GM23338 (cell line): ENCODE data around the gene GATA5. TPM values are rescaled to one million over a fixed set of nuclear protein-coding genes. Genes with fewer than 3 reads are reported as not detected.

Experiments used
- ATAC-seq: fragments of 200-7000 bp; cut with Tn5 transposase; 3 replicates; pipeline ENCODE4 v1.9.1; 2020
- DNase-seq: peaks from one replicate; pipeline ENCODE4 v3.0.0-alpha.2; 2015; ENCODE audit warnings: low spot score
- H2AFZ ChIP-seq: fragments of 200-600 bp; sonication (generic); 2 replicates; pipeline ENCODE4 v1.8.0; 2016; ENCODE audit warnings: antibody characterized with exemption, mild to moderate bottlenecking, moderate library complexity
- H3F3A ChIP-seq: fragments of 200-600 bp; sonication (generic); replicated peaks from 2 replicates; pipeline ENCODE4 v1.8.0; 2017; ENCODE audit warnings: antibody characterized with exemption, mixed run types, low read depth
- H3K27ac ChIP-seq: fragments of 200-600 bp; sonication (generic); 2 replicates; pipeline ENCODE4 v1.6.1; 2016; ENCODE audit warnings: low read depth
- H3K27me3 ChIP-seq: fragments of 200-600 bp; sonication (generic); 2 replicates; pipeline ENCODE4 v1.8.0; 2016; ENCODE audit warnings: mild to moderate bottlenecking, mixed run types, moderate library complexity; ENCODE audit not compliant: insufficient read depth
- H3K36me3 ChIP-seq: fragments of 200-600 bp; sonication (generic); 2 replicates; pipeline ENCODE4 v1.8.0; 2016; ENCODE audit warnings: mild to moderate bottlenecking; ENCODE audit not compliant: insufficient read depth
- H3K4me1 ChIP-seq: fragments of 200-600 bp; sonication (generic); 2 replicates; pipeline ENCODE4 v1.8.0; 2016; ENCODE audit warnings: mild to moderate bottlenecking, moderate library complexity; ENCODE audit not compliant: insufficient read depth
- H3K4me2 ChIP-seq: fragments of 200-600 bp; sonication (generic); 2 replicates; pipeline ENCODE4 v1.7.1; 2017; ENCODE audit warnings: mixed run types
- H3K4me3 ChIP-seq: fragments of 200-600 bp; sonication (generic); 2 replicates; pipeline ENCODE4 v1.6.1; 2016; ENCODE audit warnings: mixed run types
- H3K79me2 ChIP-seq: fragments of 200-600 bp; sonication (generic); replicated peaks from 2 replicates; pipeline ENCODE4 v1.8.0; 2017; ENCODE audit warnings: mild to moderate bottlenecking; ENCODE audit not compliant: insufficient read depth
- H3K9me2 ChIP-seq: fragments of 200-600 bp; sonication (generic); 2 replicates; pipeline ENCODE4 v1.8.0; 2017; ENCODE audit not compliant: insufficient read depth
- H4K20me1 ChIP-seq: fragments of 200-600 bp; sonication (generic); replicated peaks from 2 replicates; pipeline ENCODE4 v1.8.0; 2017; ENCODE audit warnings: mild to moderate bottlenecking; ENCODE audit not compliant: insufficient read depth
- H3K27ac Mint-ChIP-seq: 2 replicates; pipeline ENCODE4 v1.8.0; 2020; ENCODE audit warnings: inconsistent platforms, mild to moderate bottlenecking, moderate library complexity, mixed read lengths
- H3K27me3 Mint-ChIP-seq: 3 replicates; pipeline ENCODE4 v1.8.0; 2022; ENCODE audit warnings: low read depth, mild to moderate bottlenecking, moderate library complexity, mixed read lengths, inconsistent platforms; ENCODE audit not compliant: insufficient read depth, poor library complexity
- H3K36me3 Mint-ChIP-seq: 3 replicates; pipeline ENCODE4 v1.8.0; 2021; ENCODE audit warnings: low read depth, mild to moderate bottlenecking, inconsistent platforms, moderate library complexity, mixed read lengths
- H3K4me1 Mint-ChIP-seq: 3 replicates; pipeline ENCODE4 v1.8.0; 2020; ENCODE audit warnings: mild to moderate bottlenecking, inconsistent platforms, mixed read lengths
- H3K4me3 Mint-ChIP-seq: 3 replicates; pipeline ENCODE4 v1.8.0; 2021; ENCODE audit warnings: moderate library complexity, mild to moderate bottlenecking, inconsistent platforms, mixed read lengths
- H3K9me3 Mint-ChIP-seq: 3 replicates; pipeline ENCODE4 v1.8.0; 2020; ENCODE audit warnings: moderate library complexity, mild to moderate bottlenecking, inconsistent platforms, mixed read lengths
- CREB1 ChIP-seq: fragments of 250-450 bp; sonication (Bioruptor Pico); IDR thresholded peaks from 2 replicates; pipeline ENCODE4 v1.5.0; 2020; ENCODE audit warnings: low read depth, mild to moderate bottlenecking, moderate library complexity
- CTCF ChIP-seq, 2 experiments: fragments of 200-600 bp in 1 of 2; sonication (generic) in 1 of 2; conservative IDR thresholded peaks; 2 replicates each; pipeline versions ENCODE4 v1.5.1 to v1.6.1; 2016 to 2017; ENCODE audit warnings: antibody characterized with exemption in 2 of 2, low read depth in 2 of 2, mild to moderate bottlenecking in 2 of 2, moderate library complexity in 1 of 2
- EZH2phosphoT487 ChIP-seq: fragments of 200-600 bp; sonication (generic); IDR thresholded peaks from one replicate; pipeline ENCODE4 v1.8.1; 2018; ENCODE audit warnings: antibody characterized with exemption; ENCODE audit not compliant: unreplicated experiment
- NANOG ChIP-seq: IDR thresholded peaks from 2 replicates; pipeline ENCODE4 v1.6.1; 2016; ENCODE audit warnings: antibody characterized with exemption, borderline replicate concordance
- REST ChIP-seq: IDR thresholded peaks from one replicate; pipeline ENCODE4 v1.6.1; 2018; ENCODE audit warnings: antibody characterized with exemption; ENCODE audit not compliant: unreplicated experiment
- STAT1 ChIP-seq: IDR thresholded peaks from one replicate; pipeline ENCODE4 v1.6.1; 2016; ENCODE audit warnings: antibody characterized with exemption; ENCODE audit not compliant: unreplicated experiment
- ZNF114 ChIP-seq: fragments of 250-450 bp; sonication (Bioruptor Pico); IDR thresholded peaks from 2 replicates; pipeline ENCODE4 v1.5.0; 2020; ENCODE audit warnings: mild to moderate bottlenecking, moderate library complexity
- ZNF331 ChIP-seq: fragments of 250-450 bp; sonication (Bioruptor Pico); IDR thresholded peaks from 2 replicates; pipeline ENCODE4 v1.5.0; 2020; ENCODE audit warnings: low read depth, mild to moderate bottlenecking, moderate library complexity
- polyA plus RNA-seq: library from polyadenylated mRNA; unstranded; fragments of >200 nt; fragmentation: Nextera tagmentation; extraction: Ambion mirVana; gene quantifications from 2 replicates; pipeline ENCODE4 v1.2.1, GENCODE V29; 2016
- total RNA-seq: library from RNA; depleted of rRNA; stranded (reverse); fragments of >200 nt; shearing (Covaris generic); gene quantifications from 2 replicates; pipeline ENCODE4 v1.2.3, GENCODE V29; 2014
- TF ChIP-seq, protein P1 (sequence below): IDR thresholded peaks from 2 replicates; pipeline ENCODE4 v1.6.1; 2016; ENCODE audit warnings: antibody characterized with exemption

Gene GATA5
- total and polyA plus RNA-seq, 2 experiments from 2014 or later = 0.60 to 0.73 TPM

DNA sequence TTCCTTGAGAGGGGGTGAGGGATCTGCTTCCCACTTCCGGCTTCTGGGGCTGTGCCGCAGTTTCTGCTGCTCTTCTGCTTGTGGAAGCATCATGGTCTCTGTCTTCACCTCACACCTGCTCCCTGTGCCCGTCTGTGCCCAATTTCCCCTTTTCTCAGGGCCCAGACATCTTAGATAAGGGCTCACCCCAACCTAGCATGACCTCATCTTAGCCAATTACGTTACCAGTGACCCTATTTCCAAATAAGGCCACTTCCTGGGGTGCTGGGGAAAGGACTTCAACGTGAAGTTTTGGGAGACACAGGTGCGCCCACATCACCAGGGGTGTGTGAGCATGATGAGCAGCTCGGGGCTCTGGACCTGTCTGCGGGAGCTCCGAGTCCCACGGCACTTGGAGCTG, 27.8 kb downstream of the GATA5 start:
- Mint-ChIP-seq H3K36me3 (no peaks in the 10 kb centered on the region), H3K9me3 (no peaks in the 10 kb centered on the region), H3K27ac (no peak overlapping the region), H3K27me3 (peaks cover 8% of the 10 kb centered on the region), H3K4me3 (no peak overlapping the region), H3K4me1 (no peaks in the 10 kb centered on the region)
- no peak for ATAC-seq
- TF ChIP-seq CREB1 (no peak), NANOG (no peak), STAT1 (no peak)
- TF ChIP-seq, protein P1, sequence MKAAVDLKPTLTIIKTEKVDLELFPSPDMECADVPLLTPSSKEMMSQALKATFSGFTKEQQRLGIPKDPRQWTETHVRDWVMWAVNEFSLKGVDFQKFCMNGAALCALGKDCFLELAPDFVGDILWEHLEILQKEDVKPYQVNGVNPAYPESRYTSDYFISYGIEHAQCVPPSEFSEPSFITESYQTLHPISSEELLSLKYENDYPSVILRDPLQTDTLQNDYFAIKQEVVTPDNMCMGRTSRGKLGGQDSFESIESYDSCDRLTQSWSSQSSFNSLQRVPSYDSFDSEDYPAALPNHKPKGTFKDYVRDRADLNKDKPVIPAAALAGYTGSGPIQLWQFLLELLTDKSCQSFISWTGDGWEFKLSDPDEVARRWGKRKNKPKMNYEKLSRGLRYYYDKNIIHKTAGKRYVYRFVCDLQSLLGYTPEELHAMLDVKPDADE = no peak
- DNase-seq = no peak
- Histone ChIP-seq H3K36me3 (no peaks in the 10 kb centered on the region), H3K27me3 (no peaks in the 10 kb centered on the region), H3K9me2 (no peaks in the 10 kb centered on the region), H3F3A (no peaks in the 10 kb centered on the region), H4K20me1 (no peaks in the 10 kb centered on the region), H3K4me2 (no peak overlapping the region), H2AFZ (0 out of 2 replicates have a peak overlapping the region, but pooled peaks have one; percentile 72), H3K4me3 (no peak overlapping the region), H3K4me1 (no peaks in the 10 kb centered on the region), H3K27ac (no peak overlapping the region), H3K79me2 (no peaks in the 10 kb centered on the region)

GRCh38 chr20:62446888-62447869, 28.6 kb downstream of the GATA5 start:
- no peak overlapping the region for H3K4me3 Mint-ChIP-seq
- Histone ChIP-seq H3K27ac (no peak overlapping the region), H4K20me1 (no peaks in the 10 kb centered on the region), H3K4me1 (no peaks in the 10 kb centered on the region), H3K79me2 (no peaks in the 10 kb centered on the region), H3K4me3 (no peak overlapping the region), H2AFZ (0 out of 2 replicates have a peak overlapping the region, but pooled peaks have one; percentile 72), H3K4me2 (no peak overlapping the region), H3K27me3 (no peaks in the 10 kb centered on the region), H3K9me2 (no peaks in the 10 kb centered on the region), H3K36me3 (no peaks in the 10 kb centered on the region), H3F3A (no peaks in the 10 kb centered on the region)
- H3K4me1 Mint-ChIP-seq = no peaks in the 10 kb centered on the region
- H3K36me3 Mint-ChIP-seq = no peaks in the 10 kb centered on the region
- ATAC-seq (no peak), DNase-seq (no peak)
- H3K9me3 Mint-ChIP-seq = no peaks in the 10 kb centered on the region
- H3K27me3 Mint-ChIP-seq = peaks cover 12% of the 10 kb centered on the region
- H3K27ac Mint-ChIP-seq = no peak overlapping the region; the same call in 1 of the 2 replicates
- TF ChIP-seq NANOG (no peak), CREB1 (no peak), EZH2phosphoT487 (no peak), CTCF (conservative IDR thresholded peaks at IDR 0.05; ENCODE audit: low read depth in 2 of 2) (no peak), REST (no peak), ZNF331 (no peak), ZNF114 (CRISPR knock-in tag) (no peak)
- TF ChIP-seq, protein P1 = no peak
